ENCODE results near the gene FBXL17. TPM values are rescaled to one million over a fixed set of nuclear protein-coding genes. Genes with fewer than 3 reads are reported as not detected.

Gene FBXL17
- total RNA-seq, result 11.6 and 12.7 TPM in 2 replicates

DNA sequence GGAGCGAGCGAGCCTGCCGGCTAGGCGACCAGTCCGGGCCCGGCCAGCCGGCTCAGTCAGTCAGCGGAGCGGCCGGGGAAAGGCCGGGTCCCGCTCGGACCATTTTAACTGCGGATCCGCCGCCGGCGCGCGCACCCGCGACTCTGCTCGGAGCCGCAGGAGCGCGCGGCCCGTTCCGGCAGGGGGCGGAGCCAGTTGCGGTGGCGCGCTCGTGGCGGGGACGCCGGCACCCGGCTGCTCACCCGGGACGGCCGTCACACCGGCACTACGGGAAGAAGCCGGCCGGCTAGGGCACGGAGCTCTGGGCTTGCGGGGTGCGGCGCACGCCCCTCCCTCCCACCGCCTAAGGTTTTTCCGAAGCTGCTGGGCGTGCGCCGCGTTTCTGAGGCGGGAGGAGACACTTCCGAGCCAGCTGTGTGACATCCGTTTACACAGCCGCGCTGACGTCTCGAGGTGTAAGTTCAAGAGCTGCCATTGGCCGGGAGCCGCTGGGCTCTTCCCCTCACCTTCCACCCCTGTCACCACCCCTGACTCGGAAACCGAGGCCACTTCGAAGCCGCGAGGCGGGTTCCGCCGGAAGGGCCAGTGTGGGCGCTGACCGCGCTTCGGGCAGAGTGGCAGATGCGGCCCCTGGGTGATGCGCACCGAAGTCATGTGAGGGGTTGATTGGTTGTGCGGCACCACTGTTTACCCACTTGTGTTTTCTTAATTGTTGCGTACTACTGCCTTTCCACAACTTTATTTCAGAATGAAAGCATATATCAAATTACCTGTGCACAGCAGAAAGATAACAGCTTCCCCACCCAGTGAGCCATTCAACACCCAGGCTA lies at the start of gene FBXL17:
FBXL17 (minus strand) TSS at position 145 of the 830 bp plus-strand sequence.
- peak within 1 kb of the TSS; percentile 95 for H3K4me3 ChIP-seq (ENCODE audit: low read depth, low read length)
- no peaks in the 10 kb centered on the region for H3K36me3 ChIP-seq (ENCODE audit: control insufficient read depth, insufficient read depth, low read length)
- peak; percentile 72 for DNase-seq (ENCODE audit: low read depth)
- TF ChIP-seq, protein P1, sequence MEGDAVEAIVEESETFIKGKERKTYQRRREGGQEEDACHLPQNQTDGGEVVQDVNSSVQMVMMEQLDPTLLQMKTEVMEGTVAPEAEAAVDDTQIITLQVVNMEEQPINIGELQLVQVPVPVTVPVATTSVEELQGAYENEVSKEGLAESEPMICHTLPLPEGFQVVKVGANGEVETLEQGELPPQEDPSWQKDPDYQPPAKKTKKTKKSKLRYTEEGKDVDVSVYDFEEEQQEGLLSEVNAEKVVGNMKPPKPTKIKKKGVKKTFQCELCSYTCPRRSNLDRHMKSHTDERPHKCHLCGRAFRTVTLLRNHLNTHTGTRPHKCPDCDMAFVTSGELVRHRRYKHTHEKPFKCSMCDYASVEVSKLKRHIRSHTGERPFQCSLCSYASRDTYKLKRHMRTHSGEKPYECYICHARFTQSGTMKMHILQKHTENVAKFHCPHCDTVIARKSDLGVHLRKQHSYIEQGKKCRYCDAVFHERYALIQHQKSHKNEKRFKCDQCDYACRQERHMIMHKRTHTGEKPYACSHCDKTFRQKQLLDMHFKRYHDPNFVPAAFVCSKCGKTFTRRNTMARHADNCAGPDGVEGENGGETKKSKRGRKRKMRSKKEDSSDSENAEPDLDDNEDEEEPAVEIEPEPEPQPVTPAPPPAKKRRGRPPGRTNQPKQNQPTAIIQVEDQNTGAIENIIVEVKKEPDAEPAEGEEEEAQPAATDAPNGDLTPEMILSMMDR (IDR thresholded peaks at IDR 0.05; ENCODE audit: insufficient read depth, low read length, poor library complexity, severe bottlenecking), result no peak
- no peaks in the 10 kb centered on the region for H3K27me3 ChIP-seq (ENCODE audit: control insufficient read depth, insufficient read depth, low read length)

- no peaks in the 10 kb centered on the region for H3K27me3 ChIP-seq (ENCODE audit: control insufficient read depth, insufficient read depth, low read length)
- DNase-seq (ENCODE audit: low read depth), result no peak
- no peak overlapping the region for H3K4me3 ChIP-seq (ENCODE audit: low read depth, low read length)
- TF ChIP-seq, protein P1 (IDR thresholded peaks at IDR 0.05; ENCODE audit: insufficient read depth, low read length, poor library complexity, severe bottlenecking), result no peak
- no peaks in the 10 kb centered on the region for H3K36me3 ChIP-seq (ENCODE audit: control insufficient read depth, insufficient read depth, low read length)
Measured at GRCh38 chr5:108430931-108431608, 49.2 kb upstream of the FBXL17 start.

DNA sequence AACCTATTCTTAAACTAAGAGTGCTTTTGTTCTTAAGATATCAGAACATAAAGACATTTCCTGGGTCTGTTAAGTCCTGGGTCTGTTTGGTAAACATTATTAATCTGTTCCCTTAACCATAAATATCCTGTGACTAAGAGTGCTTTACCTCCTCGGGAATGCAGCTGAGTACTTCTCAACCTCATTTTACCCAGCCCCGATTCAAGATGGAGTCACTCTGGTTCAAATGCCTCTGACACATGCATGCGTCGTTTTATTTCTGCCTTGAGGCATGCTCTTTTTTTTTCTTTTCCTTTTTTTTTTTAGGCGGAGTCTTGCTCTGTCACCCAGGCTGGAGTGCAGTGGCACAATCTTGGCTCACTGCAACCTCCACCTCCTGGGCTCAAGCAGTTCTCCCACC lies 39.8 kb upstream of the FBXL17 start:
- no peak for DNase-seq (ENCODE audit: low read depth)
- Histone ChIP-seq H3K36me3 (ENCODE audit: control insufficient read depth, insufficient read depth, low read length) (no peaks in the 10 kb centered on the region), H3K4me3 (ENCODE audit: low read depth, low read length) (no peak overlapping the region), H3K27me3 (ENCODE audit: control insufficient read depth, insufficient read depth, low read length) (no peaks in the 10 kb centered on the region)
- TF ChIP-seq, protein P1 (IDR thresholded peaks at IDR 0.05; ENCODE audit: insufficient read depth, low read length, poor library complexity, severe bottlenecking), result no peak

DNA sequence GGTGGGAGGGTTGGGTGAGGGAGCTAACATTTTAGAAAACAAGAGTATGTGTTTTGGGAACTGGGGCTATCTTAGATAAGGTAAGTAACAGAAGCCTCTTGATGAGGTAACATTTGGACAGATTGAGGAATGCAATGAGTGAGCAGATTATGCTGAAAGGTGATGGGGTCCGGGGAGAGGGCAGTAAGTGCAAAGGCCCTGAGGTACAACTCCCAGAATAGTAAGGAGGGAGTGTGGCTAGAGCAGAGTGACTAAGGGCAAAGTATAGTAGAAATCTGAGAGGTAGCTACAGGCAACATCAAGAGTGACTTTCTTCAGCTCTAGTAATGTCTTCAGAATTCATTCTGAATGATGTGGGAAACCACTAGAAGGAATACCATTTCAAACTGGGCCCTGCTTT lies 38.9 kb upstream of the FBXL17 start:
- Histone ChIP-seq H3K36me3 (ENCODE audit: control insufficient read depth, insufficient read depth, low read length) (no peaks in the 10 kb centered on the region), H3K4me3 (ENCODE audit: low read depth, low read length) (no peak overlapping the region), H3K27me3 (ENCODE audit: control insufficient read depth, insufficient read depth, low read length) (no peaks in the 10 kb centered on the region)
- DNase-seq (ENCODE audit: low read depth), result no peak
- TF ChIP-seq, protein P1 (IDR thresholded peaks at IDR 0.05; ENCODE audit: insufficient read depth, low read length, poor library complexity, severe bottlenecking), result no peak

DNA sequence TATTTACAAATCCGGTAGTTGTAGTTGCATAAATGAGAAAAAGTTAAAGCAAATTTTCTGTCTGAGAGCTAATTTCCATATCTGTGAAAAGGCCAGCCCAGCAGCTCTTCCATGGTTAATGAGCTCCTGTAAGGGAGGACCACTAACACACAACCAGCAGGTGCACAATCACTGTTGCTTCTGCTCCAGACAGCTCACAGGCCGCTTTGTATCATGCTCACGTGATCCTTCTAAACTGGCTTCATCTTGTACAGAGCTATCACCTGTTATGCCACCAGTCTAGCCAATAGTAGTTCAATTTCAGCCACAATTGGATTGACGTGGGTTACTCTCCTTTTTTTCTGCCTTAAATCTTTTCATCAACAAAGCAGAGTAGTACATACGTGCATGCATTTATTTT lies 38.3 kb upstream of the FBXL17 start:
- no peak for DNase-seq (ENCODE audit: low read depth)

More for the DNA sequence above, 38.3 kb upstream of the FBXL17 start:
- TF ChIP-seq, protein P1 (IDR thresholded peaks at IDR 0.05; ENCODE audit: insufficient read depth, low read length, poor library complexity, severe bottlenecking), result no peak
- no peaks in the 10 kb centered on the region for H3K36me3 ChIP-seq (ENCODE audit: control insufficient read depth, insufficient read depth, low read length)
- no peaks in the 10 kb centered on the region for H3K27me3 ChIP-seq (ENCODE audit: control insufficient read depth, insufficient read depth, low read length)
- no peak overlapping the region for H3K4me3 ChIP-seq (ENCODE audit: low read depth, low read length)

Measured in kidney epithelial cell (primary cell).